Measurements from ENCODE around the gene SPHK1.
"Not testable (repeated sequence)": the region's sequence is repeated elsewhere in the genome, so short reads cannot be mapped to it uniquely, and the experiment has no call there.

GRCh38 chr17:76346936-76347335, 37.5 kb upstream of the SPHK1 start:
- not testable (repeated sequence) for TF ChIP-seq CTCF, POLR2A (IDR thresholded peaks at IDR 0.05)

Data from esophagus squamous epithelium (tissue), 4 donors.